ENCODE results near the gene CCNYL1.
"Not testable (repeated sequence)": the region's sequence is repeated elsewhere in the genome, so short reads cannot be mapped to it uniquely, and the experiment has no call there.

CCNYL1 gene

GRCh38 chr2:207697411-207697810 lies 14.0 kb upstream of the CCNYL1 start:
- no peak for DNase-seq (ENCODE audit: low read depth in 2 of 2)

DNA sequence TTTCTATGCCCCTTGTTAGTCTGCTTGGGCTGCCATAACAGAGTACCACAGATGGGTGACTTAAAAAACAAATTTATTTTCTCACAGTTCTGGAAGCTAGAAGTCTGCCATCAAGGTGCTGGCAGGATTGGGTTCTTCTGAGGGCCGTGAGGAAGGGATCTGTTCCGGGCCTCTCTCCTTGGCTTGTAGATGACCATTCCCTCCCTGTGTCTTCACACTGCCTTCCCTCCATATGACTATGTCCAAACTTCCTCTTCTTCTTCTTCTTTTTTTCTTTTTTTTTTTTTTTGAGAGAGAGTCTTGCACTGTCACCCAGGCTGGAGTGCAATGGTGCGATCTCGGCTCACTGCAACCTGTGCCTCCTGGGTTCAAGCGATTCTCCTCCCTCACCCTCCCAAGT lies 13.1 kb upstream of the CCNYL1 start:
- DNase-seq (ENCODE audit: low read depth in 2 of 2), result no peak

- no peak for DNase-seq (ENCODE audit: low read depth in 2 of 2)
These were observed 7.4 kb upstream of the CCNYL1 start for GRCh38 chr2:207704078-207704477.

DNA sequence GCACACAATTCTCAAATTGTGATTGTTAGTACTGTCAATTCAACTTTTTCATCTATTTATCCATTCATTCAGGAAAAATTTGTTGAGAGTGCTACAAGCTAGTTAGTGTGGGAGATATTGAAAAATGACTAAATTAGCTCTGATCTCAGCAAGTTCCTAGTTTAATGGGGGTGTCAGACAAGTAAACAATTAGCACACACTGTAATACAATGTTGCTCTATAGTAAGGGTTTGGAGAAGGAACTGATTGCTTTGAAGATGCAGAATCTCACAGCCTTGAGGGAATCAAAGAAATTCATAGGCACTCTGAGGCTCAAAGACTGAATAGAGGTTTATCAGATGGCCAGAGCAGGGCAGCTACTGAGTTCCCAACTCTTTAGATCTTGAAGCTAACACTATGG lies 6.8 kb upstream of the CCNYL1 start:
- no peak for DNase-seq (ENCODE audit: low read depth in 2 of 2)

- DNase-seq (ENCODE audit: low read depth in 2 of 2), result no peak
These were observed 4.2 kb upstream of the CCNYL1 start for GRCh38 chr2:207706936-207707860.

- peak; percentile 10 to 31 for DNase-seq (ENCODE audit: low read depth in 2 of 2)
These were observed 500 bp downstream of the CCNYL1 start for GRCh38 chr2:207711750-207712530.

DNA sequence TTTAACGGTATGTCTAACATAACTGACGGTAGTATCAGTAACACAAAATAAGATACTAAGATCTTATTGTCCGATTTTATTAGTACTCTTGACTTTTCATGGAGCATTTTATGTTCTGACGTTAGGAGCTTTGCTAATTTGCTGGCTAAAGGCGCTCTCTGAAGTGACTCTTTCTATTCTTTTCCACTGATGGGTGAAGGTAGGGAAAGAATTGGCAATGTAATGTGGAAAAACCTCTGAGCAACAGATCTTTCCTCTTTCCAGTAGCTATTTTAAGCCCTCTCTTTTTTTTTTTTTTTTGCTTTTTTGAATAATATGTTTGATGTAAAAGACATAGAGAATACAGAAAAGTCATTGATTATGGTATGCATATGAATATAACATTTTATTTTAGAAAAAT lies 4.6 kb downstream of the CCNYL1 start:
- no peak for DNase-seq (ENCODE audit: low read depth in 2 of 2)

GRCh38 chr2:207718521-207718920 lies 7.1 kb downstream of the CCNYL1 start:
- DNase-seq (ENCODE audit: low read depth in 2 of 2), result no peak

DNA sequence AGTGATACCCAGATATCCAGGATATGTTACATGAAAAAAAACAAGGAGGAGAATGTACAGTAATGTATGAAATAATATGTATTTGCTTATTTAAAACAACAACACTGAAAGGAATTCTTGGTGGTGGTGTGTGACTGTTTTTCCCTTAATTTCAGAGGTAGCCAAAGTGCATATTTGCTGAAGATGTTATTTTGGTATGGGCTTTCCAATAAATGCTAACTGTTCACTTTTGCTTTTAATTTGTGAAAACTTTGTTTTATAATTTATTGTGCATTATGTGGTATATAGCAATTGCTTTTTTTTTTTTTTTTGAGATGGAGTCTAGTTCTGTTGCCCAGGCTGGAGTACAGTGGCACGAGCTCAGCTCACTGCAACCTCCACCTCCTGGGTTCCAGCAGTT lies 7.6 kb downstream of the CCNYL1 start:
- no peak for DNase-seq (ENCODE audit: low read depth in 2 of 2)

DNA sequence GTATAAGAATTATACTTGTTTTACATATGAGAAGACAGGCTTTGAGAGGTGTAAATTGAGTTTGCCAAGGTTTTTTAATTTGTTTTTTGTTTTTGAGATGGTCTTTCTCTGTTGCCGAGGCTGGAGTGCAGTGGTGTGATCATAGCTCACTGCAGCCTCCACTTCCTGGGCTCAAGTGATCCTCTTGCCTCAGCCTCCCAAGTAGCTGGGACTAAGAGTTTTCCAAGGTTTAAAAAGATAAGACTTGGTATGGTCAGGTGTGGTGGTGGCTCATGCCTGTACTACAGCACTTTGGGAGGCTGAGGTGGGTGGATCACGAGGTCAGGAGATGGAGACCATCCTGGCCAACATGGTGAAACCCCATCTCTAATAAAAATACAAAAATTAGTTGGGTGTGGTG lies 8.2 kb downstream of the CCNYL1 start:
- DNase-seq (ENCODE audit: low read depth in 2 of 2), result not testable (repeated sequence)

DNA sequence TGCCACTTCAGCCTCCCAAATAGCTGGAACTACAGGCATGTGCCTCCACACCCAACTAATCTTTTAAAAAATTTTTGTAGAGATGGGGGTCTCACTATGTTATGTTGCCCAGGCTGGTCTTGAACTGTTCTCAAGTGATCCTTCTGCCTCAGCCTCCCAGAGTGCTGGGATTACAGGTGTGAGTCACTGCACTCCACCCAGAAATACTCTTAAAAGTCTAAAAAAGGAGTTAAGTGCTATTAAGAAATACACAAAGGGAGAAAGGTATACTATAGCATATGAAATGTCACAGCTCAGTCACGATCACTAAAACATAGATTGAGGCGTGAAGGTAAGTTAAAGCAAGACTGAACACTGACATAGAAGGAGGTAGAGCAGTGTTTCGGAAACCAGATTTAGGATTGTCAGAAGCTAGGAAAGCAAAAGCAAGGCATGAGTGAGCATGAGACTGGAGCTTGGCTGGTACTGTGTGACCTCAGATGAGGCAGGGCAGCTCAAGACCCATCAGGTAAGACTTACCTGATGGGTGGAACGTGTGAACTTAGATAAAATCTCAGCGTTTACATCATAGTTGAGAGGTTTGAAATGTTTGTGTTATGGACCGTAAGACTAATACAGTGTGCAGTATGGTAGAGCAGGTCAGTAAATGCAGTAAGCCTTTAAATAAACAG lies 9.2 kb downstream of the CCNYL1 start:
- no peak for DNase-seq (ENCODE audit: low read depth in 2 of 2)

DNA sequence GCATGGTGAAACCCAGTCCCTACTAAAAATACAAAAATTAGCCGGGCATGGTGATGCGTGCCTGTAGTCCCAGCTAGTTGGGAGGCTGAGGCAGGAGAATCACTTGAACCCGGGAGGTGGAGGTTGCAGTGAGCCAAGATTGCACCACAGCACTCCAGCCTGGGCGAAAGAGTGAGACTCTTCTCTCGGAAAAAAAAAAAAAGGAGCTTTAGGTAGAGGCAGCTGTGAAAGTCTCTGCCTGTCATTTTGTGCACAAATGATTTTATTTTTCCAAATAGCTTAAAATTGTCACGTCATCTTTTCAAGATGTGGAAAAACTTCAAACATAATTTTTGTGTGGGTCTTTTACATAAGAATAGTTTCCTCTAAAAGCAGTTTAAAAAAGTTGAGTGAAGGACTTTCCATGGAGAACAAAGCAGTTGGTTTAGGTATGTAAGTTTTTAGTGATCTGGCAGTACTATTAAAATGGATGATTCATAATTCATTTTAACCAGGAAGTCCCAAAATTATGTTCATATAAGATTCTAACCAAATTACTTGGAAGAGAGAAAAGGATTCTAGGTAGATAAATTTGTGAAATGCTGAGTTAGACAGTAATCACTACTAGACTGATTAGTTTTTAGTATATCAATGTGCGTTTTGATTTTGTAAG lies 11.5 kb downstream of the CCNYL1 start:
- DNase-seq (ENCODE audit: low read depth in 2 of 2), result no peak

GRCh38 chr2:207723425-207723787 lies 12.0 kb downstream of the CCNYL1 start:
- DNase-seq (ENCODE audit: low read depth in 2 of 2), result not testable (repeated sequence)

- no peak for DNase-seq (ENCODE audit: low read depth in 2 of 2)
These were observed 12.7 kb downstream of the CCNYL1 start for GRCh38 chr2:207724113-207724512.

DNA sequence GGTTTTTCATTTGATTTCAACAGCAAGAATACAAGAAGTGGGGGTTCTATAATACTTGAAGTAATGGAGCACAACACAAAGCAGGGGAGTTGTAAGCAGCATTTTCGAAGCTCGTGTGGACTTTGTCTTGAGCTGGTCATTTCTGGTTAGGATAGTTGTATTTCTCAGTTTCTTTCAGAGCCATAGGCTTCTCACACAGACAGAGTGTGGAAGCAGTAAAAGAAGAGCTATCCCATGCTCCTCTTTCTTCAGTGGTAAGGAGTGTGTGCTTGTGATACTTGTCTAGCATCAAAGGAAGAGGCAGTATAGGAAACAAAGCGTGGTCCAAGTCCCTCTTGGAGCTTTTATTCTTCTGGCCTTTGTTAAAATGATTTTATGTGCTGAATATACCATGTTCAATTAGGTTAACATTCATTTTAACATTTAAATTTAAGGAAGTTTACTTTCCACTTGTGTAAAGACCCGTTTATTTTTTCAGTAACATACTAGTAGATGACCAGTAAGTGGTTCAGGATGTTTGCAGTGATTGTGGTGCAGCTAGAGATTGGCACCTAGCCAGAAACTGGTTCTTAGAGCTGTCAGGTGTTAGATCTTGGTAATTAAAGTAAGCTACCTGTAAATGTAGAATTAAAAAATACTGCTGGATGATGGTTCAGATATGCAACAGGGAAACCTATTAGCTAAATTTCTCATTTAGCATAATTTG lies 14.6 kb downstream of the CCNYL1 start:
- no peak for DNase-seq (ENCODE audit: low read depth in 2 of 2)

GRCh38 chr2:207727261-207727660 lies 15.8 kb downstream of the CCNYL1 start:
- no peak for DNase-seq (ENCODE audit: low read depth in 2 of 2)

DNA sequence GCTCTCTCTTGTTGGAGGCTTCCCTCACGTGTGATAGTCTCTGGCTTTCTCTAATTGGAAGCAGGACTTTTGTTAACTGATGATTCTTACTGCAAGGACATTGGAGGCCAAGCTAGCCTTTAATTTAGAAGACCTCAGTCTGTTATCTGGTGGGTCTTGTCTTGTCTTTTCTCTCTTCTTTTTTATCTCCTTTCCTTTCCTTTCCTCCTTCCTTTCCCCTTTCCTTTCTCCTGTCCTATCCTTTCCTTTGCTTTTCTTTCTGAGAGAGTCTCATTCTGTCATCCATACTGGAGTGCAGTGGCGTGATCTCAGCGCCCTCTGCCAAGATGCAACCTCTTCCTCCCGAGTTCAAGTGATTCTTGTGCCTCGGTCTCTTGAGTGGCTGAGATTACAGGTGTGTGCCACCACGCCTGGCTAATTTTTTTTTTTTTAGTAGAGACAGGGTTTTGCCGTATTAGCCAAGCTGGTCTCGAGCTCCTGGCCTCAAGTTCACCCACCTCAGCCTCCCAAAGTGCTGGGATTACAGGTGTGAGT lies 18.1 kb downstream of the CCNYL1 start:
- no peak for DNase-seq (ENCODE audit: low read depth in 2 of 2)

- DNase-seq (ENCODE audit: low read depth in 2 of 2), result no peak
These were observed 19.7 kb downstream of the CCNYL1 start for GRCh38 chr2:207731138-207731537.

GRCh38 chr2:207733597-207734240 lies 22.3 kb downstream of the CCNYL1 start:
- no peak for DNase-seq (ENCODE audit: low read depth in 2 of 2)

DNA sequence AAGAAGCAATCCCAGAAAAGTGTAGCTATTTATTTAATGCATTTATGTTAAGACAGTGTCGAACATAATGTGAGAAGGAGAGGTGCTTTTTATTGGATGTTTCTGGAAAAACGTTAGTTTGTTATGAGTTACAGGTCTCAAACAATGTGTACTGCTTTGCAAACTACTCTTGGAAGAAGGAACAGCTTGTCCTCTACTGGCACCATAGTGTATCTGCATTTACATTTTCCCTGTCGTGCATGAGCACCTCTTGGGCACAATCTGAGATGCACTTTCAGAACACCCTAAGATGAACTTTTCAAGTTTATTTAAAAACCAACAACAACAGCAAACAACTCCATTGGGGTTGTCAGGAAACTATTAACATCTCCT lies 22.8 kb downstream of the CCNYL1 start:
- DNase-seq (ENCODE audit: low read depth in 2 of 2), result no peak
